Measurements from ENCODE around the gene ERMAP.

Gene ERMAP

GRCh38 chr1:42816585-42817439 lies at the start of gene ERMAP, which contains the start of gene SVBP:
Gene ERMAP, plus strand, starts transcription at chr1:42817122. Its CDS starts 13,327 bp downstream, at chr1:42830449.
Gene SVBP, minus strand, starts transcription at chr1:42817397. Its CDS starts 853 bp downstream, at chr1:42816544.
- DNase-seq = peak; percentile 95

GRCh38 chr1:42767510-42768000 lies 49.4 kb upstream of the ERMAP start:
- DNase-seq = peak; percentile 76

GRCh38 chr1:42768172-42768571 lies 48.8 kb upstream of the ERMAP start:
- DNase-seq = no peak

GRCh38 chr1:42769811-42770210 lies 47.1 kb upstream of the ERMAP start:
- no peak for DNase-seq

GRCh38 chr1:42773420-42773819 lies 43.5 kb upstream of the ERMAP start:
- no peak for DNase-seq

- no peak for DNase-seq
Measured at GRCh38 chr1:42774928-42775526, 41.9 kb upstream of the ERMAP start.

- DNase-seq = no peak
Measured at GRCh38 chr1:42776502-42776901, 40.4 kb upstream of the ERMAP start.

- DNase-seq = peak; percentile 91
Measured at GRCh38 chr1:42777852-42778251, 39.1 kb upstream of the ERMAP start.

GRCh38 chr1:42779725-42780124 lies 37.2 kb upstream of the ERMAP start:
- no peak for DNase-seq

GRCh38 chr1:42780176-42780575 lies 36.7 kb upstream of the ERMAP start:
- DNase-seq = no peak

- DNase-seq = no peak
Measured at GRCh38 chr1:42783092-42783491, 33.8 kb upstream of the ERMAP start.

- no peak for DNase-seq
Measured at GRCh38 chr1:42784547-42784945, 32.4 kb upstream of the ERMAP start.

- no peak for DNase-seq
Measured at GRCh38 chr1:42784946-42785693, 31.8 kb upstream of the ERMAP start, which contains the start of gene TMEM269. Gene TMEM269, plus strand, starts transcription at chr1:42784991. Its CDS starts 4,903 bp downstream, at chr1:42789894.

- DNase-seq = no peak
Measured at GRCh38 chr1:42786097-42786496, 30.8 kb upstream of the ERMAP start.

- peak; percentile 88 for DNase-seq
Measured at GRCh38 chr1:42788021-42788420, 28.9 kb upstream of the ERMAP start.

- no peak for DNase-seq
Measured at GRCh38 chr1:42793824-42794223, 23.1 kb upstream of the ERMAP start.

- DNase-seq = no peak
Measured at GRCh38 chr1:42797414-42797813, 19.5 kb upstream of the ERMAP start.

GRCh38 chr1:42797979-42798378 lies 18.9 kb upstream of the ERMAP start:
- DNase-seq = no peak

- DNase-seq = no peak
Measured at GRCh38 chr1:42801832-42802473, 15.0 kb upstream of the ERMAP start.

- DNase-seq = peak; percentile 52
Measured at GRCh38 chr1:42806171-42806570, 10.8 kb upstream of the ERMAP start.

- DNase-seq = no peak
Measured at GRCh38 chr1:42806593-42806992, 10.3 kb upstream of the ERMAP start.

- peak; percentile 98 for DNase-seq
Measured at GRCh38 chr1:42807056-42807668, 9.8 kb upstream of the ERMAP start.
